ENCODE measurements around the gene OSTC.

The OSTC gene

DNA sequence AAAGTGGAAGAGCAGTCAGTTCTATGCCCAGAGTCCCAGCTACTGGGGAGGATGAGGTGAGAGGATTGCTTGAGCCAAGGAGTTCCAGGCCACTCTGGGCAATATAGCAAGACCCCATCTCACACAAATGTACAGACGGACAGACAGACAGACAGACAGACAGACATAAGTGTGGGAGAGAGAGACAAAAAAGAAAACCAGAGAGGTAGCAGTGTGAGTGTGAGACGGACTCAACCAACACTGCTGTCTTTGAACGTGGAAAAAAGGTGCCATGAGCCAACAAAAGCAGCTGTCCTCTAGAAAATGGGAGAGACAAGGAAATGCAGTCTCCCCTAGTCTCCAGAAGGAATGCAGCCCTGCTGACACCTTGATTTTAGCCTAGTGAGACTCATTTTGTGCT, 48.2 kb upstream of the OSTC start:
- no peak overlapping the region for H3K4me3 ChIP-seq (ENCODE audit: low read length, poor library complexity, severe bottlenecking)
- H3K9me3 ChIP-seq (ENCODE audit: insufficient read depth, low read depth, low read length): no peaks in the 10 kb centered on the region
- TF ChIP-seq CTCF (conservative IDR thresholded peaks at IDR 0.05; ENCODE audit: low read length) (no peak), EZH2phosphoT487 (IDR thresholded peaks at IDR 0.05; ENCODE audit: borderline replicate concordance) (no peak)
- no peaks in the 10 kb centered on the region for H3K36me3 ChIP-seq (ENCODE audit: insufficient read depth, low read length)
- no peak overlapping the region for H2AFZ ChIP-seq (ENCODE audit: low read length)
- no peaks in the 10 kb centered on the region; the same call in 1 of the 2 replicates for H3F3A ChIP-seq (ENCODE audit: low read depth)
- H3K4me1 ChIP-seq (ENCODE audit: insufficient read depth, low read length, poor library complexity, severe bottlenecking): peaks cover 14% of the 10 kb centered on the region
- no peaks in the 10 kb centered on the region for H3K9me2 ChIP-seq (replicated peaks; ENCODE audit: low read depth, low read length)
- no peaks in the 10 kb centered on the region for H3K79me2 ChIP-seq (ENCODE audit: insufficient read depth, low read length)
- H3K9ac ChIP-seq (ENCODE audit: low read depth, low read length, poor library complexity, severe bottlenecking): no peak overlapping the region
- H4K20me1 ChIP-seq (ENCODE audit: insufficient read depth, low read length, poor library complexity, severe bottlenecking): no peaks in the 10 kb centered on the region
- H3K4me2 ChIP-seq (ENCODE audit: low read depth, low read length, poor library complexity, severe bottlenecking): no peak overlapping the region
- no peaks in the 10 kb centered on the region for H3K27me3 ChIP-seq (ENCODE audit: insufficient read depth, low read length, poor library complexity, severe bottlenecking)

GRCh38 chr4:108607079-108607815, 43.2 kb upstream of the OSTC start:
- Histone ChIP-seq H3F3A (ENCODE audit: low read depth) (no peaks in the 10 kb centered on the region; the same call in 1 of the 2 replicates), H3K9me3 (ENCODE audit: insufficient read depth, low read depth, low read length) (no peaks in the 10 kb centered on the region), H3K4me2 (ENCODE audit: low read depth, low read length, poor library complexity, severe bottlenecking) (no peak overlapping the region), H3K4me1 (ENCODE audit: insufficient read depth, low read length, poor library complexity, severe bottlenecking) (peaks cover 3% of the 10 kb centered on the region), H3K36me3 (ENCODE audit: insufficient read depth, low read length) (no peaks in the 10 kb centered on the region), H3K27me3 (ENCODE audit: insufficient read depth, low read length, poor library complexity, severe bottlenecking) (no peaks in the 10 kb centered on the region), H4K20me1 (ENCODE audit: insufficient read depth, low read length, poor library complexity, severe bottlenecking) (no peaks in the 10 kb centered on the region), H3K9me2 (replicated peaks; ENCODE audit: low read depth, low read length) (no peaks in the 10 kb centered on the region), H2AFZ (ENCODE audit: low read length) (no peak overlapping the region), H3K79me2 (ENCODE audit: insufficient read depth, low read length) (no peaks in the 10 kb centered on the region), H3K9ac (ENCODE audit: low read depth, low read length, poor library complexity, severe bottlenecking) (no peak overlapping the region), H3K4me3 (ENCODE audit: low read length, poor library complexity, severe bottlenecking) (no peak overlapping the region)
- TF ChIP-seq CTCF (conservative IDR thresholded peaks at IDR 0.05; ENCODE audit: low read length) (no peak), EZH2phosphoT487 (IDR thresholded peaks at IDR 0.05; ENCODE audit: borderline replicate concordance) (no peak)

- Histone ChIP-seq H3K9me2 (replicated peaks; ENCODE audit: low read depth, low read length) (no peaks in the 10 kb centered on the region), H3K4me2 (ENCODE audit: low read depth, low read length, poor library complexity, severe bottlenecking) (no peak overlapping the region), H3K4me3 (ENCODE audit: low read length, poor library complexity, severe bottlenecking) (no peak overlapping the region)
Measured at GRCh38 chr4:108611365-108611764, 39.0 kb upstream of the OSTC start.

More at GRCh38 chr4:108611365-108611764, 39.0 kb upstream of the OSTC start:
- Histone ChIP-seq H3K79me2 (ENCODE audit: insufficient read depth, low read length) (no peaks in the 10 kb centered on the region), H3K9ac (ENCODE audit: low read depth, low read length, poor library complexity, severe bottlenecking) (no peak overlapping the region), H3K4me1 (ENCODE audit: insufficient read depth, low read length, poor library complexity, severe bottlenecking) (no peaks in the 10 kb centered on the region), H2AFZ (ENCODE audit: low read length) (no peak overlapping the region), H3K27me3 (ENCODE audit: insufficient read depth, low read length, poor library complexity, severe bottlenecking) (no peaks in the 10 kb centered on the region), H4K20me1 (ENCODE audit: insufficient read depth, low read length, poor library complexity, severe bottlenecking) (no peaks in the 10 kb centered on the region), H3F3A (ENCODE audit: low read depth) (no peaks in the 10 kb centered on the region), H3K36me3 (ENCODE audit: insufficient read depth, low read length) (no peaks in the 10 kb centered on the region), H3K9me3 (ENCODE audit: insufficient read depth, low read depth, low read length) (no peaks in the 10 kb centered on the region)
- TF ChIP-seq EZH2phosphoT487 (IDR thresholded peaks at IDR 0.05; ENCODE audit: borderline replicate concordance): no peak
- no peak for TF ChIP-seq CTCF (conservative IDR thresholded peaks at IDR 0.05; ENCODE audit: low read length)

Data from Loucy (cell line).